Lung microvascular endothelial cell (primary cell): ENCODE results near the gene KY. TPM values are rescaled to one million over a fixed set of nuclear protein-coding genes. Genes with fewer than 3 reads are reported as not detected.

Source experiments
- DNase-seq, 2 donors: peaks; one replicate each; pipeline versions ENCODE4 v3.0.0 to v3.0.0-alpha.2; 2010; ENCODE audit warnings: low read depth in 2 of 2
- total RNA-seq: library from RNA; depleted of rRNA; stranded (reverse); fragments of >200 nt; gene quantifications from 2 replicates; pipeline ENCODE4 v1.2.1, GENCODE V29; 2014

The KY gene
- total RNA-seq, 1 donor from 2014 or later = not detected

GRCh38 chr3:134559591-134559990 lies 91.2 kb downstream of the KY start:
- DNase-seq = no peak

Other genes starting within 250 kb of the KY start
- gene ANAPC13, start 165.0 kb downstream of the KY start, total RNA-seq = 39.9 and 53.0 TPM in 2 replicates
- 13.1 and 15.7 TPM in 2 replicates for gene CEP63, start 165.0 kb downstream of the KY start, total RNA-seq
- 1.7 and 4.2 TPM in 2 replicates for gene EPHB1, start 144.2 kb upstream of the KY start, total RNA-seq